Mucosa of descending colon (tissue), 3 donors: Measurements from ENCODE around the gene UBR2. TPM values are rescaled to one million over a fixed set of nuclear protein-coding genes. Genes with fewer than 3 reads are reported as not detected.
A peak's percentile ranks its signal among the peaks of the same experiment; 100 is the strongest.

Experiments
- ATAC-seq: fragments of 200-7000 bp; cut with Tn5 transposase; one replicate; pipeline ENCODE4 v1.9.1; 2020; ENCODE audit warnings: mild to moderate bottlenecking, moderate library complexity
- DNase-seq, 3 donors: peaks; one replicate each; pipeline ENCODE4 v3.0.0-alpha.2; 2020
- H3K36me3 ChIP-seq: fragments of 200-600 bp; one replicate; pipeline ENCODE4 v1.8.0; 2021; ENCODE audit warnings: low read depth, mild to moderate bottlenecking
- H3K4me1 ChIP-seq: fragments of 200-600 bp; one replicate; pipeline ENCODE4 v1.8.0; 2021; ENCODE audit warnings: low read depth, mild to moderate bottlenecking
- H3K4me3 ChIP-seq: fragments of 200-600 bp; one replicate; pipeline ENCODE4 v1.8.0; 2021; ENCODE audit warnings: mild to moderate bottlenecking
- H3K9me3 ChIP-seq: fragments of 200-600 bp; one replicate; pipeline ENCODE4 v1.8.0; 2021; ENCODE audit warnings: mild to moderate bottlenecking
- CTCF ChIP-seq: fragments of 200-600 bp; IDR thresholded peaks from one replicate; pipeline ENCODE4 v1.8.0; 2022; ENCODE audit warnings: antibody characterized with exemption, mild to moderate bottlenecking
- intact Hi-C, 2 donors: fragments of 100-400 bp; cut with DNase I in 1 of 2; cut with micrococcal nuclease in 1 of 2; formaldehyde crosslinking; loops; one replicate each; pipeline versions ENCODE4 v1.11.0 to v1.11.1; 2022; cut with DNase I, micrococcal nuclease
- total RNA-seq, 3 donors: library from RNA; stranded (reverse); fragmentation: NEBNext Ultra II Directional in 2 of 3; extraction: Animal tissue kit (Norgen Biotek cat#: 25700) in 2 of 3; gene quantifications; one replicate each; pipeline versions ENCODE4 v1.2.1 to v1.2.4, GENCODE V29; 2021 to 2023
- donor health status: DM: no; HTN: no; CAD: no; lungs with moderate emphysema.
- donor health status: DM: no; HTN: no; CAD: no.
- donor health status: DM: no; HTN: yes; CAD: no.

The UBR2 gene
- total RNA-seq, 3 donors from 2014 or later = 41.2 to 53.1 (median 49.6) TPM

- Histone ChIP-seq H3K9me3 (no peaks in the 10 kb centered on the region), H3K4me3 (no peak overlapping the region), H3K36me3 (no peaks in the 10 kb centered on the region), H3K4me1 (no peaks in the 10 kb centered on the region)
- ATAC-seq (peak; percentile 40), DNase-seq (no peak)
- intact Hi-C loops = no loop called here
- TF ChIP-seq CTCF = no peak
These were observed 141.1 kb downstream of the UBR2 start for GRCh38 chr6:42704937-42705374.

DNA sequence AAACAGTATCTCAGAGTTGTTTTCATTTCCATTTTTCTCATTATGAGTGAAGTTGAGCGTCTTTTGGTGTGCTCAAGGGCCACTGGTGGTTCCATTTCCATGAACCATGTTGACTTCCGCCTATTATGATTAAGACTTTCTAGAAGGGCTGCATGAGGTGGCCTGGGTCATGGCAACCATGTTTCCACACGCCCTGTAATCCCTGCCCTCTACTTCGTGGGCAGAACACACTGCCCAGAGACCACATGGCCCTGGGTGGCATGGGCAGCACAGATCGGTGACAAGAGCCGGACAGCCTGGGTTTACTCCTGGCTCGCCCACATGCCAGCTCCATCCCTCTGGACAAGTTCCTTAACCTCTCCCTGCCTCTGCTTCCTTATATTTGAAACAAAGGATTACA, 143.8 kb downstream of the UBR2 start:
- intact Hi-C loops = no loop called here
- no peak for TF ChIP-seq CTCF
- ATAC-seq (no peak), DNase-seq (no peak)
- Histone ChIP-seq H3K9me3 (peaks cover 2% of the 10 kb centered on the region), H3K36me3 (no peaks in the 10 kb centered on the region), H3K4me3 (no peak overlapping the region), H3K4me1 (no peaks in the 10 kb centered on the region)

DNA sequence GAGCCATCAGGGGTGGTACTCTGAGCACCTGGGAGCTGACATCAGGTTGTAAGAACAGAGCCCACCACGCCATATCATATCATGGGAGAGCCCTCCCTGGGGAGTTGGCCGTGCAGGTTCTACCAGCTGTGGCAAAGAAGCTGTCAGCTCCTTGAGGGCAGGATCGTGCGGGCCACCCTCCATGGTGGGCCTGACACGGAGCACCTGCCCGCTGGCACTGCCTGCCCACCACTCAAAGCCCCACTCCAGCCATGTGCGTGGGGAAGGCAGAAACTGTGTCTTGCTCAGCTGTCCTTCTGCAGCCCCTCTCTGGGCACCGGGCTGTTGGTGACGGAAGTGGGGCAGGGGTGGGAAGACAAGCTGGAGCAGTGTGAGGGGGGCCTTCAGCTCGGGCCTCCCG, 144.3 kb downstream of the UBR2 start:
- peaks cover 2% of the 10 kb centered on the region for H3K9me3 ChIP-seq
- intact Hi-C loops = no loop called here
- DNase-seq (no peak), ATAC-seq (no peak)
- H3K36me3 ChIP-seq = no peaks in the 10 kb centered on the region
- H3K4me3 ChIP-seq = no peak overlapping the region
- TF ChIP-seq CTCF = no peak
- no peaks in the 10 kb centered on the region for H3K4me1 ChIP-seq

DNA sequence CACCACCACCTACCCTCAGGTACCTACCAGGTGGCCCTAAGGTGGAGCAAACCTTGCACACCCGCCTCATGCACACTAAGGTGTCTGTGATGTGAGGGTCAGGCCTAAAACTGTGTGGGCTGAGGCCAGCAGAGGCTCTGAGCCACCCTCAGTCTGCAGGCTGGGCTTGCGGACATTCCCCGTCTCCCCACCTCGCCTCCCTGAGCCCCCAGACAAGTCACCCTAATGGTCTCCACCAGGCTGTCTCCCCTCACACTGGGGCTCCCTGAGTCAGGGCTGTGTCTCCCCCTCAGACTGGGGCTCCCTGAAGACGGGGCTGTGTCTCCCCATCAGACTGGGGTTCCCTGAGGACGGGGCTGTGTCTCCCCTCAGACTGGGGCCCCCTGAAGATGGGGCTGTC, 146.0 kb downstream of the UBR2 start:
- TF ChIP-seq CTCF = no peak
- H3K4me1 ChIP-seq = no peaks in the 10 kb centered on the region
- H3K36me3 ChIP-seq = no peaks in the 10 kb centered on the region
- intact Hi-C loops = no loop called here
- no peak overlapping the region for H3K4me3 ChIP-seq
- no peak for ATAC-seq
- H3K9me3 ChIP-seq = peaks cover 2% of the 10 kb centered on the region
- DNase-seq = no peak

- DNase-seq (no peak), ATAC-seq (no peak)
- TF ChIP-seq CTCF = no peak
- Histone ChIP-seq H3K4me3 (no peak overlapping the region), H3K9me3 (peaks cover 2% of the 10 kb centered on the region), H3K4me1 (no peaks in the 10 kb centered on the region), H3K36me3 (no peaks in the 10 kb centered on the region)
- intact Hi-C loops = no loop called here
These were observed 146.5 kb downstream of the UBR2 start for GRCh38 chr6:42710316-42710715.

DNA sequence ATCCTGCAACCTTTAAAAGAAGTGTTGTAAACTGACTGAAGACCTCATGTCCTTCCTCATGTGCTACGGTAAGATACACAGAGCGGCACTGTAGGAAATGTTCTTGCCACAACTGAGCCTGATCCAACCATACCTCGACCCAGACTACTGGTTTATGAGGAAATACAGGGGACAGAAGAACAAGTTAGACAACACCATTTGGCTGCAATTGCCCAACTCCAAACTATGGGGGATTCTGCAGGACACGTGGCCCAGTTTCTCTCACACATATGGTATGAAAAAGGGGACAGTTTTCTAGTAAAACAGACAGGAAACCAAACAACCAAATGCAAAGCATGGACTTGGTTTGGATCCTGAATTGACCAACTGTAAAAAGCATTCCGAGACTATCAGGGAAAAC, 148.1 kb downstream of the UBR2 start:
- H3K9me3 ChIP-seq = peaks cover 2% of the 10 kb centered on the region
- intact Hi-C loops = no loop called here
- TF ChIP-seq CTCF = no peak
- DNase-seq = no peak
- no peaks in the 10 kb centered on the region for H3K36me3 ChIP-seq
- H3K4me3 ChIP-seq = no peak overlapping the region
- ATAC-seq = no peak
- no peaks in the 10 kb centered on the region for H3K4me1 ChIP-seq
